Neural crest cell (in vitro differentiated cells): Measurements from ENCODE around the gene ERFL. TPM values are rescaled to one million over a fixed set of nuclear protein-coding genes. Genes with fewer than 3 reads are reported as not detected.

Experiments
- DNase-seq: peaks from one replicate; pipeline ENCODE4 v3.0.0; 2021; ENCODE audit warnings: low read depth, mixed read lengths, low spot score
- H3K27ac Mint-ChIP-seq: one replicate; pipeline ENCODE4 v1.8.0; 2021; ENCODE audit warnings: mild to moderate bottlenecking, mixed read lengths; ENCODE audit not compliant: unreplicated experiment
- H3K27me3 Mint-ChIP-seq: 2 replicates; pipeline ENCODE4 v1.8.0; 2021; ENCODE audit warnings: low read depth, mild to moderate bottlenecking, mixed read lengths
- H3K36me3 Mint-ChIP-seq: 2 replicates; pipeline ENCODE4 v1.8.0; 2021; ENCODE audit warnings: low read depth, mild to moderate bottlenecking, mixed read lengths
- H3K4me1 Mint-ChIP-seq: 2 replicates; pipeline ENCODE4 v1.8.0; 2021; ENCODE audit warnings: mixed read lengths
- H3K4me3 Mint-ChIP-seq: one replicate; pipeline ENCODE4 v1.8.0; 2021; ENCODE audit warnings: mild to moderate bottlenecking, mixed read lengths
- H3K9me3 Mint-ChIP-seq: 2 replicates; pipeline ENCODE4 v1.8.0; 2021; ENCODE audit warnings: mixed read lengths
- total RNA-seq: library from RNA; stranded (reverse); gene quantifications from 2 replicates; pipeline ENCODE4 v1.2.1, GENCODE V29; 2021
- TF ChIP-seq, protein P1 (sequence below): fragments of 200-600 bp; sonication (generic); conservative IDR thresholded peaks from 2 replicates; pipeline ENCODE4 v1.5.0; 2021; ENCODE audit warnings: antibody characterized with exemption, mild to moderate bottlenecking

The ERFL gene
- total RNA-seq, 1 donor from 2014 or later = 0.12 TPM

DNA sequence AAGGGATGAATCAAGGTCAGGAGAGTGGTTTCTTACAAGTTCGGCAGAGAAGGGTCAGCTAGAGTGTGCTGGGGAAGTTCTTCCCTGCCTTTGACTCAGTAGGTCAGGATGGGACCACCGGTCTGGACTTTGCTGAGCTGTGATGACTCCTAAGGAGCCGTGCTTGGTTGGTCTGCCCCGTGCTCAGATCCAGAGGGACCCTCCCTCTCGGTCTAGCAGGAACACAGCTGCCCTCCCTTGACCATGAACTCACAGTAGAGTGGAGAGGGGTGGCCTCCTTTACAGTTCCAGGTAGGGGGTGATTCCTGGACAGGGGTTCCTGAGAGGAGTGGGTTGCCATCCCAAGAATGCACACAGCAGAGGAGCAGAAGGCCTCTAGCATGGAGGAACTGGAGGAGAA, 63.9 kb downstream of the ERFL start:
- Mint-ChIP-seq H3K27me3 (peaks cover 6% of the 10 kb centered on the region), H3K36me3 (peaks cover 35% of the 10 kb centered on the region), H3K27ac (peak overlapping the region; percentile 88), H3K9me3 (no peaks in the 10 kb centered on the region), H3K4me3 (peak overlapping the region; percentile 73), H3K4me1 (peaks cover 43% of the 10 kb centered on the region)
- DNase-seq = no peak
- TF ChIP-seq, protein P1, sequence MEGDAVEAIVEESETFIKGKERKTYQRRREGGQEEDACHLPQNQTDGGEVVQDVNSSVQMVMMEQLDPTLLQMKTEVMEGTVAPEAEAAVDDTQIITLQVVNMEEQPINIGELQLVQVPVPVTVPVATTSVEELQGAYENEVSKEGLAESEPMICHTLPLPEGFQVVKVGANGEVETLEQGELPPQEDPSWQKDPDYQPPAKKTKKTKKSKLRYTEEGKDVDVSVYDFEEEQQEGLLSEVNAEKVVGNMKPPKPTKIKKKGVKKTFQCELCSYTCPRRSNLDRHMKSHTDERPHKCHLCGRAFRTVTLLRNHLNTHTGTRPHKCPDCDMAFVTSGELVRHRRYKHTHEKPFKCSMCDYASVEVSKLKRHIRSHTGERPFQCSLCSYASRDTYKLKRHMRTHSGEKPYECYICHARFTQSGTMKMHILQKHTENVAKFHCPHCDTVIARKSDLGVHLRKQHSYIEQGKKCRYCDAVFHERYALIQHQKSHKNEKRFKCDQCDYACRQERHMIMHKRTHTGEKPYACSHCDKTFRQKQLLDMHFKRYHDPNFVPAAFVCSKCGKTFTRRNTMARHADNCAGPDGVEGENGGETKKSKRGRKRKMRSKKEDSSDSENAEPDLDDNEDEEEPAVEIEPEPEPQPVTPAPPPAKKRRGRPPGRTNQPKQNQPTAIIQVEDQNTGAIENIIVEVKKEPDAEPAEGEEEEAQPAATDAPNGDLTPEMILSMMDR = no peak

DNA sequence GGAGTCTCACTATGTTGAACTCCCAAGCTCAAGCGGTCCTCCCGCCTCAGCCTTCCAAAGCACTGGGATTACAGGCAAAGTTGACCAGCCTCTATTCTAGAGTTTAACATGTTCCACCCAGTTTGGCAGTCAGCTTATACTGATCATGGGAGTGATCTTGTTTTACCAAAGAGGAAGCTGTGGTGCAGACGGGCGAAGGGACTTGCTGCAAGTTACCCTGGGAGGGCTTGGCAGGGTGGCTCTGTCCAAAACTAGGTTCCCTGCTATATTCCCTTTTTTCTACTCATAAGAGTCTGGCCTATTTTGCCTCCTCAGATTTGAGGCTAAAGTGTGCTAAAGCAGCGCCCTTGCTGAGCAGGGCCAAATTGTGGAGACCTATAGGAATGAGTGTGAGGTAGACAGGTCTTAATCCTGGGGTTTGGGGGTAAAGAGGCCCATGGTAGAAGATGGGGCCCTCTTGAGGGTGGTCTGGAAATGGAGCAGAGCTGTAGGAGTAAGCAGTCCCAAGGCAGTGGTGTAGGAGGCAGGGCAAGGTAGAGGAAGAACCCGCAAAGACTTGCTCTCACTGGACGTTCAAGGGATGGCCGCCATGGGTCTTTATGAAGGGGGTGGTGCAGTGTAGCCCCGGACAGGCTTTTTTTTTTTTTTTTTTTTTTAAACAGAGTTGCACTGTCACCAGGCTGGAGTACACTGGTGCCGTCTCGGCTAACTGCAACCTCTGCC, 64.9 kb downstream of the ERFL start:
- DNase-seq = no peak
- Mint-ChIP-seq H3K36me3 (peaks cover 35% of the 10 kb centered on the region), H3K4me3 (peak overlapping the region; percentile 79), H3K4me1 (peaks cover 47% of the 10 kb centered on the region), H3K27ac (peak overlapping the region; percentile 71), H3K27me3 (peaks cover 6% of the 10 kb centered on the region), H3K9me3 (no peaks in the 10 kb centered on the region)
- TF ChIP-seq, protein P1 = no peak

DNA sequence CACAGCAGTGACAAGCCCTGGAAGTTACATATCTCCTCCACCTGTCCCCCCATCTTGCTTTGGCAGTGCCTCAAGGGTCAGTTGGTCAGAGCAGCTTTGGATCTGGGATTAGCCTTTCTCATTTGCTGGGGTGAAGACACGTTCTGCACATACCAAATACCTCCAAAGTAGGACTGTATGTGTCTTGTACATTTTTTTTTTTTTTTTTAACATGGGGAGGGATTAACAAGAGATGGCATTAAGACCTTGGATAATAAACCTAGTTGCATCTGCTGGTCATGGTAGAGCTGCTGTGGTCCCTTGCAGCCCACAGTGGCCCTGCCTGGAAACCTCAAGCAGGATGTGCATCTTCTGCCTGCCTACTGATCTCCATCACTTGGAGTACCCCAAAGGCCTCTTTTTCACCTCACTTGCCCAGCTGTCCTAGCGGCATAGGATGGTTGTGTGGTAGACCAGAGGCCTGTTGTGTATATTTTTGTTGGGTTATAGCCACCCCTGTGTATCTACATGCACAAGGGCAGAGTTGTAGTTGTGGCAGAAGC, 65.7 kb downstream of the ERFL start:
- peaks cover 42% of the 10 kb centered on the region for H3K4me1 Mint-ChIP-seq
- no peak for DNase-seq
- H3K27ac Mint-ChIP-seq = no peak overlapping the region
- peak overlapping the region; percentile 94 for H3K4me3 Mint-ChIP-seq
- no peaks in the 10 kb centered on the region for H3K9me3 Mint-ChIP-seq
- H3K36me3 Mint-ChIP-seq = peaks cover 30% of the 10 kb centered on the region
- TF ChIP-seq, protein P1 = no peak
- H3K27me3 Mint-ChIP-seq = peaks cover 14% of the 10 kb centered on the region

DNA sequence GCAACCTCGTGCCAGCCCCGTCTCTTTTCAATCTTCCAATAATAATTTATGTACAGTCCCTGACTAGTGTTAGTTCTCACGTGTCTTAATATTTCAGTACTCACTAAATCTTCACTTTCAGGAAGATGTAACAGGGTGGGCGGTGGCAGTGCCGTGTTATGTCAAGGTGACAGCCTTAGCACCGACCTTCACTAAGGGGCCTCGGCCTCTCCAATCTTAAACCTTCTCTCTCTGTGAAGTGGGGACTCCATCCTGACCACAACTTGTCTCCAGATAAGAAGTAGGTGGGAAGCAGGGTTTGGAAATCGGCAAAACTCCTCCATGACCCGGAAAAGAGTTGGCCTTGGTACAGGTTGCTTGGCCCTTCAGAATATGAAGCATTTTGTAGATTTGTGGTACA, 66.4 kb downstream of the ERFL start:
- peak overlapping the region; percentile 94 for H3K4me3 Mint-ChIP-seq

DNA sequence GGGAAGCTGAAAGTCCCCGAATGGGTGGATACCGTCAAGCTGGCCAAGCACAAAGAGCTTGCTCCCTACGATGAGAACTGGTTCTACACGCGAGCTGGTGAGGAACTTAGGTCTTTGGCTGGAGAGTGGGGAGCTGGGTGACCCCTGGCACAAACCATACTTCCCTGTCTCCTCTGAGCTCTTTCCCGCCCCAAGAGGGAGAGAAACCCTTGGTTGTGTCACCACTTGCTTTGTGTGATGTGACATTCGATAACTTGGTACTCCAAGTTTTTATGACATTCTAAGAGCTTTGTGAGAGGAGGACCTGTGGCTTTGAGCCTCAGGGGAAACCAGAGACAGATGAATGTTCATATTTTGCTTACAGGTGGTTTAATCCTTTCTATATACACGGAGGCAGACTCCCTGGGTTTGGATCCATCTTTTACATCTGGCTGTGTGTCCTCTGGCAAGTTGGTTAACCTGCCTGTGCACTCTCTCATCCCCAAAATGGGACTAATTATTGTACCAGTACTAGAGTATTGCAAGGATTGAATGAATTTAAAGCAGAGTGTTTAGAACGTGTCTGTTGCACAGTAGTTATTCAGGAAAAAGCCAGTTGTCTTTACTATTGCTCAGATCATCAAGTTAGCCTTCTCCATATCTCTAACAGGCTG, 67.0 kb downstream of the ERFL start:
- peaks cover 30% of the 10 kb centered on the region for H3K36me3 Mint-ChIP-seq

More for the DNA sequence above, 66.4 kb downstream of the ERFL start:
- no peaks in the 10 kb centered on the region for H3K9me3 Mint-ChIP-seq
- peaks cover 30% of the 10 kb centered on the region for H3K36me3 Mint-ChIP-seq
- H3K27ac Mint-ChIP-seq = peak overlapping the region; percentile 98
- H3K4me1 Mint-ChIP-seq = peaks cover 42% of the 10 kb centered on the region
- H3K27me3 Mint-ChIP-seq = peaks cover 20% of the 10 kb centered on the region
- no peak for DNase-seq
- TF ChIP-seq, protein P1 = no peak

More for the DNA sequence above, 67.0 kb downstream of the ERFL start:
- Mint-ChIP-seq H3K9me3 (no peaks in the 10 kb centered on the region), H3K27me3 (peaks cover 24% of the 10 kb centered on the region), H3K27ac (peak overlapping the region; percentile 98), H3K4me1 (peaks cover 42% of the 10 kb centered on the region), H3K4me3 (peak overlapping the region; percentile 94)
- TF ChIP-seq, protein P1 = no peak
- no peak for DNase-seq
